HG03045 (cell line): ENCODE results near the gene IVD.

Experiments
- ATAC-seq: cut with Tn5 transposase; IDR thresholded peaks from one replicate; pipeline ENCODE4 v1.9.1; 2021; ENCODE audit warnings: mild to moderate bottlenecking, moderate library complexity; ENCODE audit not compliant: unreplicated experiment

IVD gene

GRCh38 chr15:40412095-40412759, 6.6 kb downstream of the IVD start:
- no peak for ATAC-seq

GRCh38 chr15:40413036-40413435, 7.4 kb downstream of the IVD start:
- no peak for ATAC-seq

- ATAC-seq: no peak
Measured at GRCh38 chr15:40414816-40415215, 9.2 kb downstream of the IVD start.

- ATAC-seq: no peak
Measured at GRCh38 chr15:40415226-40415625, 9.6 kb downstream of the IVD start.

- no peak for ATAC-seq
Measured at GRCh38 chr15:40416056-40416455, 10.5 kb downstream of the IVD start.

- no peak for ATAC-seq
Measured at GRCh38 chr15:40418126-40418525, 12.5 kb downstream of the IVD start.

- no peak for ATAC-seq
Measured at GRCh38 chr15:40420071-40420713, 14.6 kb downstream of the IVD start.

- no peak for ATAC-seq
Measured at GRCh38 chr15:40420793-40421192, 15.2 kb downstream of the IVD start.

- no peak for ATAC-seq
Measured at GRCh38 chr15:40421246-40422157, 15.9 kb downstream of the IVD start.

- ATAC-seq: no peak
Measured at GRCh38 chr15:40424483-40425115, 19.0 kb downstream of the IVD start.

- no peak for ATAC-seq
Measured at GRCh38 chr15:40425681-40426080, 20.1 kb downstream of the IVD start.

GRCh38 chr15:40427188-40427587, 21.6 kb downstream of the IVD start:
- no peak for ATAC-seq

- ATAC-seq: no peak
Measured at GRCh38 chr15:40428185-40428584, 22.6 kb downstream of the IVD start.

- ATAC-seq: no peak
Measured at GRCh38 chr15:40429068-40429710, 23.6 kb downstream of the IVD start.

GRCh38 chr15:40430271-40430805, 24.7 kb downstream of the IVD start:
- no peak for ATAC-seq

- no peak for ATAC-seq
Measured at GRCh38 chr15:40435023-40435709, 29.6 kb downstream of the IVD start.

GRCh38 chr15:40435710-40436089, 30.1 kb downstream of the IVD start:
- no peak for ATAC-seq

GRCh38 chr15:40436116-40436891, 30.7 kb downstream of the IVD start:
- no peak for ATAC-seq
